ENCODE results near the gene ZNF618. TPM values are rescaled to one million over a fixed set of nuclear protein-coding genes. Genes with fewer than 3 reads are reported as not detected.

The ZNF618 gene
- polyA plus RNA-seq, 1 donor (not counting 4 experiments of a cell fraction or from before 2014, with no cell fraction given) = 2.5 TPM

GRCh38 chr9:113964495-113965170 is 88.5 kb downstream of the ZNF618 start:
- no peaks in the 10 kb centered on the region for H3K27me3 ChIP-seq (ENCODE audit: control insufficient read depth, extremely low read depth, insufficient read depth, low read length)
- H3K9me1 ChIP-seq (ENCODE audit: control insufficient read depth, extremely low read depth, insufficient read depth, low read length) = no peaks in the 10 kb centered on the region

GRCh38 chr9:113966394-113966793 is 90.3 kb downstream of the ZNF618 start:
- H3K4me1 ChIP-seq (ENCODE audit: control insufficient read depth, extremely low read depth, insufficient read depth, low read length) = no peaks in the 10 kb centered on the region
- H3K79me2 ChIP-seq (ENCODE audit: control insufficient read depth, insufficient read depth, low read length) = no peaks in the 10 kb centered on the region
- no peak for DNase-seq (ENCODE audit: low read depth, low spot score)
- H3K4me2 ChIP-seq (ENCODE audit: control insufficient read depth, extremely low read depth, insufficient read depth, low read depth, low read length) = no peak overlapping the region
- dilution Hi-C loops (cut with MboI; ENCODE audit: extremely low pct_ligation_motif_present, low sequenced_read_pairs) = no loop called here
- peaks cover 0 to 1% of the 10 kb centered on the region in 2 experiments for H3K36me3 ChIP-seq (ENCODE audit: control insufficient read depth in 2 of 2, extremely low read depth in 1 of 2, insufficient read depth in 2 of 2, low read length in 2 of 2)
- H4K20me1 ChIP-seq (ENCODE audit: control insufficient read depth, extremely low read depth, insufficient read depth, low read length) = no peaks in the 10 kb centered on the region
- no peak for TF ChIP-seq EZH2 (IDR thresholded peaks at IDR 0.05; ENCODE audit: low read length)
- TF ChIP-seq CTCF (optimal IDR thresholded peaks at IDR 0.05 in 1 of 3, IDR thresholded peaks at IDR 0.05 in 1 of 3, conservative IDR thresholded peaks at IDR 0.05 in 1 of 3; ENCODE audit: extremely low read depth in 1 of 3, insufficient read depth in 2 of 3, low read length in 3 of 3) = no peak
- H3K9ac ChIP-seq (ENCODE audit: control insufficient read depth, extremely low read depth, insufficient read depth, low read length) = no peak overlapping the region
- no peaks in the 10 kb centered on the region for H3K27me3 ChIP-seq (ENCODE audit: control insufficient read depth, extremely low read depth, insufficient read depth, low read length)
- H3K4me3 ChIP-seq (ENCODE audit: control insufficient read depth in 2 of 3, extremely low read depth in 1 of 3, insufficient read depth in 2 of 3, low read depth in 1 of 3, low read length in 3 of 3) = no peak overlapping the region
- H3K9me1 ChIP-seq (ENCODE audit: control insufficient read depth, extremely low read depth, insufficient read depth, low read length) = peaks cover 2% of the 10 kb centered on the region
- H3K27ac ChIP-seq (ENCODE audit: control insufficient read depth, insufficient read depth, low read length) = no peak overlapping the region
- H2AFZ ChIP-seq (ENCODE audit: control insufficient read depth, low read length) = no peak overlapping the region
- FAIRE-seq = no peak
- H3K9me3 ChIP-seq (ENCODE audit: control insufficient read depth, low read depth, low read length) = no peaks in the 10 kb centered on the region

More at GRCh38 chr9:113964495-113965170, 88.5 kb downstream of the ZNF618 start:
- Histone ChIP-seq H3K27ac (ENCODE audit: control insufficient read depth, insufficient read depth, low read length) (no peak overlapping the region), H3K4me3 (ENCODE audit: control insufficient read depth in 2 of 3, extremely low read depth in 1 of 3, insufficient read depth in 2 of 3, low read depth in 1 of 3, low read length in 3 of 3) (no peak overlapping the region), H3K36me3 (ENCODE audit: control insufficient read depth in 2 of 2, extremely low read depth in 1 of 2, insufficient read depth in 2 of 2, low read length in 2 of 2) (peaks cover 0 to 1% of the 10 kb centered on the region in 2 experiments), H2AFZ (ENCODE audit: control insufficient read depth, low read length) (no peak overlapping the region), H3K4me1 (ENCODE audit: control insufficient read depth, extremely low read depth, insufficient read depth, low read length) (no peaks in the 10 kb centered on the region), H3K79me2 (ENCODE audit: control insufficient read depth, insufficient read depth, low read length) (no peaks in the 10 kb centered on the region), H3K4me2 (ENCODE audit: control insufficient read depth, extremely low read depth, insufficient read depth, low read depth, low read length) (no peak overlapping the region), H4K20me1 (ENCODE audit: control insufficient read depth, extremely low read depth, insufficient read depth, low read length) (no peaks in the 10 kb centered on the region), H3K9ac (ENCODE audit: control insufficient read depth, extremely low read depth, insufficient read depth, low read length) (no peak overlapping the region), H3K9me3 (ENCODE audit: control insufficient read depth, low read depth, low read length) (no peaks in the 10 kb centered on the region)
- FAIRE-seq (no peak), DNase-seq (ENCODE audit: low read depth, low spot score) (no peak)
- TF ChIP-seq EZH2 (IDR thresholded peaks at IDR 0.05; ENCODE audit: low read length) (no peak), CTCF (optimal IDR thresholded peaks at IDR 0.05 in 1 of 3, IDR thresholded peaks at IDR 0.05 in 1 of 3, conservative IDR thresholded peaks at IDR 0.05 in 1 of 3; ENCODE audit: extremely low read depth in 1 of 3, insufficient read depth in 2 of 3, low read length in 3 of 3) (no peak)
- dilution Hi-C loops (cut with MboI; ENCODE audit: extremely low pct_ligation_motif_present, low sequenced_read_pairs) = no loop called here
